Fibroblast of skin of right quadriceps (primary cell): ENCODE measurements around the gene CXorf66.
"Not testable (repeated sequence)": the region's sequence is repeated elsewhere in the genome, so short reads cannot be mapped to it uniquely, and the experiment has no call there.

Experiments
- DNase-seq: peaks from one replicate; pipeline ENCODE4 v3.0.0-alpha.2; 2013

The CXorf66 gene

DNA sequence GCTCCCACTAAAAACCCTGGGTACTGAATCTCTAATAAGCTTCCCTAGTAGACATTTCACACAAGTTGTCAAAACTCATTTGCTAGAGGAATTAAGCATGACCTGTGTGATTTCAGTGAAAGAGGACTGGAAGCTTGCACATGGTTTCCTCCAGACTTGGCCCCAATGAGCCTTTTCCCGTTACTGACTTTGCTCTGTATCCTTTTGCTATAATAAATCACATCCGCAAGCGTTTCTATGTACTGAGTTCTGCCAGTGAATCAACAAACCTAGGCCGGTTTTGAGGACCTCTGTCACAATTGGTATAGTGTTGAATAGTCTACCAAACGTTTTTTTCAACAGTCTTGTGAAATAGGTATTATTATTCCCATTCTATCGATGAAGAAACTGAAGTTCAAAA lies 40.6 kb downstream of the CXorf66 start:
- DNase-seq, result no peak

DNA sequence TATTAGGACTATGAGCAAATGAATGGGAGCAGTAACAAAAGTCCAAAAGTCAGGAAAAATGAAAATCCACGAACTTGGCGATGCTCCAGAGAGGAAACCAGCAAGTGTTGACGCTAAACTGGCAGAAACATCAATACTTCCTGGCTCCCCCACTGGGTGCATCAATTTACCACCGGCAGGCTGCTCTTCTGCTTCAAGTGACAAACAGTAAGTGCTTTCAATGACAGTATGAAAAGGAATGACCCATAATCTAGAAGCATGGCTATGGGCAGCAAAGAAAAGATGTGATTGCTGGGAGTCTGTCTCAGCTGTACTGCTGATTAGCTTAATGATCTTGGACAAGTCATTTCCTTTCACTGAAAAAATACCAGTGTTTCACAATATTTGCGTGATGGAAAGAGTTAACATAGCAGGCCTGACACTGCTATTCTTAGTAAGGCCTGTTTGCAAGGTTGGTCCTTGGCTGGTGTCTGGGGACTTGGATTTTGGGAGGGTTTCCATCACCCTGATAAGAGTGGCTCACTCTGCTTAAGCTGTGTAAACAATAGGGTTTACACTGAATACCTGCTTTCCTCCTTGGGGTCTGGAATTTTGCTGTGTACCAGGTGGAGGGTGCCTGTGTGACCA lies 41.1 kb downstream of the CXorf66 start:
- no peak for DNase-seq

DNA sequence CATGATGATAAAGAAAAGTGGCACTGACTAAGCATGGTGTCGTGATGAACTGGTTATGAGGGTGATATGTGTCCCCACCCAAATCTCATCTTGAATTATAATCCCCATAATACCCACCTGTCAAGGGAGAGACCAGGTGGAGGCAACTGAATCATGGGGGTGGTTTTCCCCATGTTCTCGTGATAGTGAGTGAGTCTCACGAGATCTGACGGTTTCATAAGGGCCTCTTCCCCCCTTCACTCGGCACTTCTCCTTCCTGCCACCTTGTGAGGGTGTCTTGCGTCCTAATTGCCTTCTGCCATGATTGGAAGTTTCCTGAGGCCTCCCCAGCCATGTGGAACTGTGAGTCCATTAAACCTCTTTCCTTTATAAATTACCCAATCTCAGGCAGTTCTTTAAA lies 44.2 kb downstream of the CXorf66 start:
- DNase-seq, result not testable (repeated sequence)

DNA sequence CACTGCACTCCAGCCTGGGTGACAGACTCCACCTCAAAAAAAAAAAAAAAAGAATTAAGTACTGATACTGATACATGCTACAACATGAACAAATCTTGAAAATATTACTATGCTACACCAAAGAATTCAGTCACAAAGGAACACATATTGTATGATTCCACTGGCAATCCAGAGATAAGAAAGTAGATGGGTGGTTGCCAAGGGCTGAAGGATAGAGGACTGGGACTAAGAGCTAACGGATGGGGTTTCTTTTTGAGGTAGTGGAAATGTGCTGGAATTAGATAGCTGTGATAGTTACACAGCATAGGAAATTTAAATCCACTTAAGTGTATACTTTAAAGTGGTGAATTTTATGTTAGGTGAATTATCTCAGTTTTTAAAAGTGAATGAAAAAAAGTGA lies 45.0 kb downstream of the CXorf66 start:
- DNase-seq, result no peak

DNA sequence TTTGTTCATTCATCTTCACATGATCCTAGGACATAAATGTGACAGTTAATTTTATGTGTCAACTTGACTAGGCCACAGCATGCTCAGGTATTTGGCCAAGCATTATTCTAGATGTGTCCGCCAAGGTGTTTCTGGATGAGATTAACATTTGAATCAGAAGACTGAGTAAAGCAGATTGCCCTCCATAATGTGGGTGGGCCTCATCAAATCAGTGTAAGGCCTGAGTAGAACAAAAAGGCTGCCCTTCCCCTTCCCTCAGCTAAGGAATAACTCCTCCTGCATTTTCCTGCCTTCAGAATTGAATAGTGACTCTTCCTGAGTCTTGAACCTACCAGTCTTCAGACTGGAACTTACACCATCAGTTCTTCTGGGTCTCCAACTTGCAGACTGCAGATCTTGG lies 50.9 kb downstream of the CXorf66 start:
- no peak for DNase-seq

- DNase-seq, result no peak
Measured at GRCh38 chrX:139909712-139910111, 55.6 kb downstream of the CXorf66 start.

GRCh38 chrX:139907078-139907477 lies 58.2 kb downstream of the CXorf66 start:
- no peak for DNase-seq

- no peak for DNase-seq
Measured at GRCh38 chrX:139905743-139906142, 59.6 kb downstream of the CXorf66 start.
